ENCODE data around the gene DMD.

DNA sequence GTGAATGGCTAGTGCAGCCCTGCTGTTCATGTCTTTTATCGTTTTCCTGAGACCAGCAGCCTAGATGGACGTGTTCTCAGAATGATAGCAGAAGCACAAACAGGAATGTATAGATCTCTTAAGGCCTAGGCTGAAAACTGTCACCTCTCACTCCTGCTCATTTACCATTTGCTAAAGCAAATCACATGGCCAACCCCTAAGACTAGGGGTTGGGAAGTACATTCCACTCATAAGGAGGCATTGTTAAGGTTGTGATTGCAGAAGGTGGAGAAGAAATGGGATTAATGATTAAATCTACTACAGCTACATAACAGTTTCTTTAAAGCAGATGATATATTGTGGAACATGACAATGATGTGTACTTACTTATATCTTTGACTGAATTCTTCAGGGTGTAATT is 1602.7 kb downstream of the DMD start:
- TF ChIP-seq, protein P1, sequence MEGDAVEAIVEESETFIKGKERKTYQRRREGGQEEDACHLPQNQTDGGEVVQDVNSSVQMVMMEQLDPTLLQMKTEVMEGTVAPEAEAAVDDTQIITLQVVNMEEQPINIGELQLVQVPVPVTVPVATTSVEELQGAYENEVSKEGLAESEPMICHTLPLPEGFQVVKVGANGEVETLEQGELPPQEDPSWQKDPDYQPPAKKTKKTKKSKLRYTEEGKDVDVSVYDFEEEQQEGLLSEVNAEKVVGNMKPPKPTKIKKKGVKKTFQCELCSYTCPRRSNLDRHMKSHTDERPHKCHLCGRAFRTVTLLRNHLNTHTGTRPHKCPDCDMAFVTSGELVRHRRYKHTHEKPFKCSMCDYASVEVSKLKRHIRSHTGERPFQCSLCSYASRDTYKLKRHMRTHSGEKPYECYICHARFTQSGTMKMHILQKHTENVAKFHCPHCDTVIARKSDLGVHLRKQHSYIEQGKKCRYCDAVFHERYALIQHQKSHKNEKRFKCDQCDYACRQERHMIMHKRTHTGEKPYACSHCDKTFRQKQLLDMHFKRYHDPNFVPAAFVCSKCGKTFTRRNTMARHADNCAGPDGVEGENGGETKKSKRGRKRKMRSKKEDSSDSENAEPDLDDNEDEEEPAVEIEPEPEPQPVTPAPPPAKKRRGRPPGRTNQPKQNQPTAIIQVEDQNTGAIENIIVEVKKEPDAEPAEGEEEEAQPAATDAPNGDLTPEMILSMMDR (IDR thresholded peaks at IDR 0.05), result no peak
- no peak for TF ChIP-seq EZH2 (IDR thresholded peaks at IDR 0.05; ENCODE audit: borderline replicate concordance, insufficient read depth, low read depth, low read length, poor library complexity, severe bottlenecking)
